GM18526 (cell line): ENCODE data around the gene NR1H4.

Experiments used
- POLR2A ChIP-seq: IDR thresholded peaks from 3 replicates; pipeline ENCODE4 v1.6.1; 2011; ENCODE audit not compliant: insufficient read length; ENCODE audit errors: extremely low read depth

Gene NR1H4

DNA sequence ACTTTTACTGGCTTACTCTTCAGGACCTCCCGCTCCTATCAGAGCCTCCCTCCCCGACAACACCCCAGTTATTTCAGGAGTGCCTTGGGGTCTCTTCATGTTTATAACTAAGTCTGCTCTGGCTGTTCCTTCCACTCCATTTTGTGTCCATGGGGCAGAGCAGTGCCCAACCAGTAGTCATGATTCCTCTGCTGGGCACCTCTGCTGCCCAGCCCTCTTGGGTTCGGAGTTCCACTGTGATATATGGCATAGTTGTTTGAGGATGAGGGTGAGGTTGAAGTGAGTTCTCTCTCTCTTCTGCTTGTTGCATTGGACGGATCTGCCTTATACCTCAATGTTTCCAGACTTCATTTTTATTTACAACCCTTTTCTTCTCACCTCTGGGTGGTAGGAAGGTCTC lies 17.4 kb downstream of the NR1H4 start:
- TF ChIP-seq POLR2A: no peak

DNA sequence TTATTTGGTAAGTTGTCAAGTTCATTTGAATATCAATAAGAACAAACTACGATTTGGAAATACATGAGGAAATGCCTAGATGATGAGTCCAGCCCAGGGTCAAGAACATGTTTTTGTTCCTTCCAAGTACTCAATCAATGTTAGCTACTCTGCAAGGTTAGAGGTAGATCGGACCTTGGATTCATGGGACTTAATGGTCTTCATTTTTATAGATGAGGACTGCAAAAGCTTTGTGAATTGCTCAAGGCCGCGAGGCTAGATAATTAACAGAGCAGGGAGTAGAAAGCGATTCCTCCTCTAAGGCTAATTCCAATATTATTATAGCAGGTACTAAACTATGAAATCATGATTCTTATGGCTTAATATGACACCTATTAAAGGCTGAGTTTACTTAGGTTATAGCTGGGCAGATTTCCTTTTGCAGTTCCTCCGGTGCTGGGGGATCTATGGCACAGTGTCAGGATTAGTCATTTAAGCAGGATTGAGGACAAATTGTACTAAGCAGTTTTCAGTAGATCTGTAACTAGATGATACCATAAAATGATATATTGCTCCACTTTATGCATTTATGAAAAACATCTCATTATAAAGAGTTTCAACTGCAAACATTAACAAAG lies 19.8 kb downstream of the NR1H4 start:
- no peak for TF ChIP-seq POLR2A

DNA sequence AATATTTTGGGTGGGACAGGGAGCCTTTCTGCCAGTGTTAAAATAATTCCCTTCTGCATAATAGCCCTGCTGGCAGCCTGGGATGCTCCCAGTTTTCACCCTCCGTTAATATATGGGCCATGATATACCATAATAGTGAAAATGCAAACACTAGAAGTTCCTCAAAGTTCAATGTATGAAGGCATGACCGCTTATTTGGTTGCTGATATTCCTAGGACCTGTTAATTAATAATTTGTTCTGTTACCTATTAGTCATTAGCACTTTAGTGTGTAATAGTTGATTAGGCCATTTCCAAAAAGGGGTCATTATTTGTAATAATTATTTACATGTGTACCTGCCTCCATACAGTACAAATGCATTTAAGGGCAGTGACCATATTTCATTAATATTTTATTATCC lies 20.4 kb downstream of the NR1H4 start:
- no peak for TF ChIP-seq POLR2A

DNA sequence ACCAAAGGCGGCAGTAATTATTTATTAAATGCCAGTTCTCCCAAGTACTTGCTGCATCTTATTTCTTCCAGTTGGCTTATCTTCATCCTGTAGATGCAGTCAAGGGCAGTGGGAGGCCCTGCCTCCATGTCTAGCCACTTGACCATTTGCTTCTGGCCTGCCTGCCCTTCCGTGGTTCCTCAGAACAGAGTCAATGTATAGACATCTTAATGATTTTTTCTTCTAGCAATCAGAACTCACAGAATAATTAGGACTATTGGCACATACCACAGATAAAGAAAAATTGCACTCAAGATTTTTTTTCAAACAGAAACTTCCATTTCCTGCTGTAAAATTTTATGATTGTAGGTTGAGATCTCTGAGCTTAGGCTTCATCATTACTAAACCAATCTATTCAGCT lies 20.9 kb downstream of the NR1H4 start:
- no peak for TF ChIP-seq POLR2A

DNA sequence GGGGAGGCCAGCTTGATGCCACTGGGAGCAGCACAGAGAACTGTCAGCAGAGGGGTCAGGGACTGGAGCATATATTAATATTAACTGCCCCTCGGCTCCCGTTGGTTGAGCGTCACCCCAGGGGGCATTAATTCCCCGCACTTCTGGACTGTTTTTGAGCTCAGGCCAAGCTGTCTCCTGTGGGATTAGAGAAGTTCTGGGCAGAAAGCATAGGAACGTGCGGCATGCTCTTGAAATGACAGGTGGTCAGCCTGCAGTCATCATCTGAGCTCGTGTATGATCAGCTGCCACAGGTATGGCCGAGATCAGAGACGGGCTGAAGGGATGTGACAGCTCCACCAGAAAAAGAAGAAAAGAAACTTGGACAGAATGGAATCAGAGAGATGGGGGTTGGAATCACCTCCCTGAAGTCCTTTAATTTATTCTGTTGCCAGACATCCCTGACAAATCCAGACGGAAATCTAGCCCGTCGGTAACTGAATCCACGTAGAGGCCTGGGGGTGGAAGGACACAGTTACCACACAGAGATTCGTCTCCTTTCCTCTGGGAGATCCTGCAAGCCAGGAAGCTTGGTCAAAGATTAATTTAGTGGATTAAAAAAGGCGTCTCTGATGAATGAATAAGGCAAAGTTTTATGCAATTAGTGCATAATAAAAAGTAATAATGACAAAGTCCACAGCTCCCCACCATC lies 23.6 kb downstream of the NR1H4 start:
- no peak for TF ChIP-seq POLR2A

DNA sequence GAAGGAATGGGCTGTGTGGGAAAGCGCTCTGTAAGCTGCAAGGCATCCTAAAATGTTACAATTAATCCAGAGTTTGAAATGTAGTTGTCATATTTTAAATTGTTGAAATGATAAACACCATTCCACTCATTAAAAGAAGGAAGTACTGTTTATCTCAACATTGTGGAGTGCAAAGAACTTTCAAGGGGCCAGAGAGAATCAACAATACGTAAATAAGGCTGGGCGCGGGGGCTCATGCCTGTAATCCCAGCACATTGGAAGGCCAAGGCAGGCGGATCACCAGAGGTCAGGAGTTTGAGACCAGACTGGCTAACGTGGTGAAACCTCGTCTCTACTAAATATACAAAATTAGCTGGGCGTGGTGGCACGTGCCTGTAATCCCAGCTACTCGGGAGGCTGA lies 24.5 kb downstream of the NR1H4 start:
- no peak for TF ChIP-seq POLR2A

DNA sequence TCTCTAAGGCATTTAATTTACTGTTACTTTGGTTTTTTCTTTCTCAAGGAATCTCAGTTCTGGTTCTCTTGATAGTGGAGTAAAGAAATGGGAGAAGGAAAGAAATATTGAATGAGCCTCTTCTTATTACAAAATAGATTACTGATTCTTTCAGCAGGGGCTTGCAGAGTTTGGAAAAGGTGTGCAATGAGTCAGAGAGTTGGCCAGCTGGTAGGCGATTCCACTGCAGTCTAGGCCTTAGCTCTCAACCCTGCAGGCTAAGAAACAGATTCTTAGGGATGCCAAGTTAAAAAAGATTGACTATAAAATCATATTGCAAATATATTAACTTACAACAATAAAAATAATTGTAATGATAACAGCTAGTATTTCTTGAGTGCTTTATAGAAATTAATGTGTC lies 25.8 kb downstream of the NR1H4 start:
- TF ChIP-seq POLR2A: no peak

DNA sequence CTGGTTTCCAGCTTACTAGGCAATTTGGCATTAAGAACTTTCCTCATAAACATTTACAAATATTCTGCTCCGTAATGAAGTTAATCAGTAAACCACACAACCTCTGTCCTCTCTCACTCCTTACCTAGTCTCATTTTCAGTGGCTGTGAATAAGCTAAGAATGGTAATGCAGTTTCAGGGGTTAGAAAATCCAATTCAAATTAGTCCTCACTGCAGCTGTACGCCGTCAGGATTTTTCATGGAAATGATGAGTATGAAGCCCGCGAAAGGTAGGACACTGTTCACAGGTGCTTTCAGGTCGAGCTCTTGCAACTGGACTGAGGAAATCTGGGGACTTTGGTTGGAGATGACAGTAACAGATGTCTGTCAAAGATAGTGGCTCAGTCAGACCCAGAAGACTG lies 29.6 kb downstream of the NR1H4 start:
- TF ChIP-seq POLR2A: no peak

DNA sequence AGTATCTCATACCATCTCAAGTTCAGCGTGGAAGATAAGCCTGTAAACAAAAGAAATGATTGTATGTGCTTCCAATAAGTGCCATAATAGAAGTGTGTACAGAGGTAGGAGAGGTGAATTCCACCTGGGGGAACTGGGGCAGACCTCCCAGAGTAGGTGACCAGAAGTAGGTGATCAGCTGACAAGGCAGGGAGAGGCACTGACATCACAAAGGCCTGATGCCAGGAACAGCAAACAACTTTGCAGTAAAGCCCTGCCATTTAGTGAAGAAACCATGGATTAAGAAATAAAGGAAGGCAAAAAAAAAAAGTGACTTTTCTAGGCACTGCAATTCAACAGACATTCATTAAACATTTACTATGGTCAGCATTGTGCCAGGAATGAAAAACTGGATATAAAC lies 31.1 kb downstream of the NR1H4 start:
- TF ChIP-seq POLR2A: no peak

DNA sequence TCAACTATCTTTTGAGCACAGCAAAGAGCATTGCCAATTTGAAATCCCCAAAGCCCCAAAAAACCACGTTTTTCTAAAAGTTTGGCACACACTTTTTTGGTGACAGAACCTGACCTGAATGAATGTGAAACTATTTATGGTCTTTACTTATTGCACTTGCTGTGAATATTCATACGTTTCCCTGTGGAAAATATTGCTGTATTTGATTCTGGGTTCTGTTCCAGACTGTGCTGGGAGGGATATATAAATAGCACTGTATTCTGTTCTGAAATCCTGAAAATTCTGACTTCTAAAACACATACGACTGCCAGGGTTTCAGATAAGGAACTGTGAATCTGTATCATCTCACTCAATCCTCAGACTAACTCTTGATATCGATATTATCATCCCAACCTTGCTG lies 35.1 kb downstream of the NR1H4 start:
- TF ChIP-seq POLR2A: no peak

DNA sequence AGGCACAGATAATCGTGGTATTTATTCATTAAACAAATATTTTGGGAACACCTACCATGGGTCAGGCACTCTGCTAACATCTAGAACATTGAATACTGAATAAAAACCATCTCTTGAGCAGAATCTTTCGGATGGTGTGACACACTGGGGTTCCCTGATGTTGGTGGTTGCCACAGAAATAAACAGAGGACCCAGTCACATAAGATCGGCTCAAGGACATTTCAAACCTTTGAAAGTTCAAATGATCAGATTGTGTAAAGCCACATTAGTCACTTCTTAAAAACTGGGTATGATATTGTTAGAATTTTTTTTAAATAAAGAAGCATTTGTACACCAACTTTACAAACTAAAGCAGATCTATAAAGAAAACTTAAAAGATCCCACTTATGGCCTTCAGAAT lies 39.0 kb downstream of the NR1H4 start:
- TF ChIP-seq POLR2A: no peak

DNA sequence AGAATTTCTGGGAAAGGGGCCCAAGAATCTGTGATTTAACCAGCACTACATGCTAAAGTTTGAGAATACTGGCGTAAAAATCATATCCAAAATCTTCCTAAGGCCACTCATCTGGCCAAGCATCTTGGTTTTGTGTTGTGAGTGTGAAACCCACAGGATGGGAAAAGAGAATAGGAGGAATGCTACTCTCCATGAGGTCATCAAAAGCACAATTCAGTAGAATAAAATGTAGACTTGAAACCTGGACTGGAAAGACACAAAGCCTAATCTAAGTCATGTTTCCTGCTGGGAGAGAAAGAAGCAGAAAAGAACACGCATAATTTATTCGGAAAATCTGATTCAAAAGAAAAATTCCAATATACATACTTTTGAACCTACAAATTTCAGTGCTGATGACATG lies 42.3 kb downstream of the NR1H4 start:
- no peak for TF ChIP-seq POLR2A

DNA sequence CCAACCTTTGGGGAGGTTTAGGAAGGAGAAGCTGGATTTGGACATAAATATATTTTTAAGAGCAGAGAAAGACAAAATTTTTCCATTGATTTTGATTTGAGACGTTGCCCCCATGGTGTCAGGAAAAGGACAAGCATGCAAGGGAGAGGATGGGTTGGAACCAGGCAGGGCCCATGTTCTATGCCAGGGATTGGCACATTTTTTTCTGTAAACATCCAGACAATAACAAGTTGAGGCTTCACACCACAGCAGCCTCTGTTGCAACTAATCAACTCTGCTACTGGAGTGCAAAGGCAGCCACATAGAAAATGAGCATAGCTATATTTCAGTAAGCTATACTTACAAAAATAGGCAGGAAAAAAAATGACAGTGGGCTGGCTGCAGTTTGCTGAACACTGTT lies 44.7 kb downstream of the NR1H4 start:
- TF ChIP-seq POLR2A: no peak

DNA sequence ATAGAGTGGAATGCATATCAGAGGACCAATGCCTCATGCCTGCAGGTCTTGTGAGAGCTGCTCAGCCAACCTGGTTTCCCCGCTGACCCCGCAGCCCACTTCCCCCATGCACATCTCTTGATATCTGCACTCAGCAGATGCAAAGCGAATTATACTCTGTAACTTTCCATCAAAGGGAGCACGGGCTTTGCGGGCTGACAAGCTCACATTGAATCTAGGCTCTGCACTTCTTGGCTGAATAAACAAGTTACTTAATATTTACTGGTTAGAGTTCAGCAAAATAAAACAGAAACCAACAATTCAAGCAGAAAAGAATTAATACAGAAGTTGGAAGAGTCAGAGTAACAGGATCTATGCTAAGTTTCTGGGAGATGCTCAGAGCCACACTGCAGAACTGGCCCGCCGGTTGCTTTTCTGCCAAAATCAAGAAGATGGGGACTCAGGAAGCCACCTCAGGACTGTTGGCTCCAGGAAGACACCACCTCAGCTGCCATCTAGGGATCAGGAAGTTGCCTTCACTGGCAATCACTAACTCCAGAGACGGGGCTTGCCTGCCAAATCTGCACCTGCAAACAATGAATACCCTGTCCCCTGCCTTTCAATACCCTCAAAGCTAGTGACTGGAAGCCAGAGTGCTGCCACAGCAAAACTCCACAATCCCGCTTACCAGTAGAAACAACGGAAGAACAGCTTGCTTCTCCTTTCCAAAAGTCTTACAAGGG lies 46.5 kb downstream of the NR1H4 start:
- no peak for TF ChIP-seq POLR2A

DNA sequence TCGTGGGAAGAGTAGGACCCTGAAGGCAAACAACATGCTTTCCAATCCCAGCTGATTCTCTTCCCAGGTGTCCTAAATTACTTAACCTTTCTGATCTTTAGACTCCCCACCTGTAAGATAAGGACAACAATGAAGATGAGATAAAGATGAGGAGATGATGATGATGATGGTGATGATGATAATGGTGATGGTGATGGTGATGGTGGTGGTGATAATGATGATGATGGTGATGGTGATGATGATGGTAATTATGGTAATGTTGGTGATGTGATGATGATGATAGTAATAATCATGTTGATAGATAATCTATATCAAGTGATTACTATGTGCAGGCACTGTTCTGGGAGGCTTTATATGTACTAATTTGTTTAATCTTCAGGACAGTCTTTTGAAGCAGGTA lies 48.3 kb downstream of the NR1H4 start:
- TF ChIP-seq POLR2A: no peak

DNA sequence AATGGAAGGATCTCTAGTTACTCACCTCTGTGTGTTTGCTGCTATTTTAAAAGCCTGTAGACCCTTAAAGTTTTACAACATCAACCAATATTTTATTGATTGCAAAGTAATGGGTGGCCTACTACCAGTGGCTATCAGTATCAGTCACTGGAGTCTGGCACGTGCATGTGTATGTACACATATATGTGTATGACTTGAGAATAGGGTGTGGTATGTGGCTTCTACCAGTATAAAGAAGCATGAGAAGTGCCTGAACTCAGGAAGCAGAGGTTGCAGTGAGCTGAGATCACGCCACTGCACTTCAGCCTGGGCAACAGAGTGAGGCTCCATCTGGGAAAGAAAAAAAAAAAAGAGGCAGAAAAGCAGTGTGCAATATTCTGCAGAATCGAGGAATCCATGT lies 54.4 kb downstream of the NR1H4 start:
- no peak for TF ChIP-seq POLR2A
